ENCODE data around the gene MXRA7. TPM values are rescaled to one million over a fixed set of nuclear protein-coding genes. Genes with fewer than 3 reads are reported as not detected.

MXRA7 gene
- total RNA-seq, 1 experiment from 2014 or later: 77.9 TPM

DNA sequence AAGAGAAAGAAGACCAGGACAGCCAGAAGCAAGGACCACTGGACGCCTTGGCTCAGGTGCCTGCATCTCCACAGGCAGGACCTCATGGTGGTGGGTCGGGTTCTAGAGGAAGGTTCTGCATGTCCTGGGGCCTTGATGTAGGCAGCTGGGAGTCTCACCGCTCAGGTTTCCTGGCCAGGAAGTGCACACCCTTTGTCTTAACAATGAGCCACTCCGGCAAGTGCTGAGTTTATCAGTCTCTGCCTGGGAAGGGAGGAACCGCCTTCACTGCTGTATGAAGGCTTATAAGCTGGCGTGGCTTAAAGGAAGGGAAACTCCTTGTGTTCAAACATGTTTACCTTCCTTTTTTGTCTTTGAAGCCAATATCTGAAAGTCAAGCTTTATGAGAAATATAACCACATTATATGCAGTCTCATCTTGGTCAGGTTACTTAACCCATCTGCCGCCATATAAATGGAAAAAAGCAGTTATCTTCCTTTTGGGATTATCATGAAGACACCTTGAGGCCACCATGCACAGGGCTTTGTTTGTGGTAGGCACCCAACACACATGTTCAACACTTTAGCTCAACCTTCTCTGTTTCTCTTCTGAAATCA lies 67.1 kb downstream of the MXRA7 start, which contains the start of gene ST6GALNAC1:
Gene ST6GALNAC1, minus strand, starts transcription at position 205 of the 596 bp plus-strand sequence. Its CDS starts 119 bp downstream, at position 86.
- CTCF ChIA-PET: interaction anchor here (0.8 kb wide), 1 partner anchor 21 kb away, joined by 3 read pairs; no protein-coding TSS in a partner anchor
- intact Hi-C loops (cut with micrococcal nuclease; ENCODE audit: unreplicated experiment) (no loop called here), in situ Hi-C loops (cut with HindIII; ENCODE audit: low pct_unique_long_range_greater_than_20kb, low sequenced_read_pairs) (no loop called here)
- POLR2A ChIA-PET: no interaction called here
- H3K4me1 ChIP-seq (ENCODE audit: control insufficient read depth, insufficient read depth, low read length): no peaks in the 10 kb centered on the region
- H3K36me3 ChIP-seq (ENCODE audit: control insufficient read depth, insufficient read depth, low read length): no peaks in the 10 kb centered on the region
- no peak for TF ChIP-seq POLR2AphosphoS5 (IDR thresholded peaks at IDR 0.05; ENCODE audit: low read depth, low read length)
- TF ChIP-seq, protein P1, sequence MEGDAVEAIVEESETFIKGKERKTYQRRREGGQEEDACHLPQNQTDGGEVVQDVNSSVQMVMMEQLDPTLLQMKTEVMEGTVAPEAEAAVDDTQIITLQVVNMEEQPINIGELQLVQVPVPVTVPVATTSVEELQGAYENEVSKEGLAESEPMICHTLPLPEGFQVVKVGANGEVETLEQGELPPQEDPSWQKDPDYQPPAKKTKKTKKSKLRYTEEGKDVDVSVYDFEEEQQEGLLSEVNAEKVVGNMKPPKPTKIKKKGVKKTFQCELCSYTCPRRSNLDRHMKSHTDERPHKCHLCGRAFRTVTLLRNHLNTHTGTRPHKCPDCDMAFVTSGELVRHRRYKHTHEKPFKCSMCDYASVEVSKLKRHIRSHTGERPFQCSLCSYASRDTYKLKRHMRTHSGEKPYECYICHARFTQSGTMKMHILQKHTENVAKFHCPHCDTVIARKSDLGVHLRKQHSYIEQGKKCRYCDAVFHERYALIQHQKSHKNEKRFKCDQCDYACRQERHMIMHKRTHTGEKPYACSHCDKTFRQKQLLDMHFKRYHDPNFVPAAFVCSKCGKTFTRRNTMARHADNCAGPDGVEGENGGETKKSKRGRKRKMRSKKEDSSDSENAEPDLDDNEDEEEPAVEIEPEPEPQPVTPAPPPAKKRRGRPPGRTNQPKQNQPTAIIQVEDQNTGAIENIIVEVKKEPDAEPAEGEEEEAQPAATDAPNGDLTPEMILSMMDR (IDR thresholded peaks at IDR 0.05): no peak
- no peak for TF ChIP-seq TCF7L2 (IDR thresholded peaks at IDR 0.05; ENCODE audit: low read depth, low read length)
- TF ChIP-seq, protein P2, sequence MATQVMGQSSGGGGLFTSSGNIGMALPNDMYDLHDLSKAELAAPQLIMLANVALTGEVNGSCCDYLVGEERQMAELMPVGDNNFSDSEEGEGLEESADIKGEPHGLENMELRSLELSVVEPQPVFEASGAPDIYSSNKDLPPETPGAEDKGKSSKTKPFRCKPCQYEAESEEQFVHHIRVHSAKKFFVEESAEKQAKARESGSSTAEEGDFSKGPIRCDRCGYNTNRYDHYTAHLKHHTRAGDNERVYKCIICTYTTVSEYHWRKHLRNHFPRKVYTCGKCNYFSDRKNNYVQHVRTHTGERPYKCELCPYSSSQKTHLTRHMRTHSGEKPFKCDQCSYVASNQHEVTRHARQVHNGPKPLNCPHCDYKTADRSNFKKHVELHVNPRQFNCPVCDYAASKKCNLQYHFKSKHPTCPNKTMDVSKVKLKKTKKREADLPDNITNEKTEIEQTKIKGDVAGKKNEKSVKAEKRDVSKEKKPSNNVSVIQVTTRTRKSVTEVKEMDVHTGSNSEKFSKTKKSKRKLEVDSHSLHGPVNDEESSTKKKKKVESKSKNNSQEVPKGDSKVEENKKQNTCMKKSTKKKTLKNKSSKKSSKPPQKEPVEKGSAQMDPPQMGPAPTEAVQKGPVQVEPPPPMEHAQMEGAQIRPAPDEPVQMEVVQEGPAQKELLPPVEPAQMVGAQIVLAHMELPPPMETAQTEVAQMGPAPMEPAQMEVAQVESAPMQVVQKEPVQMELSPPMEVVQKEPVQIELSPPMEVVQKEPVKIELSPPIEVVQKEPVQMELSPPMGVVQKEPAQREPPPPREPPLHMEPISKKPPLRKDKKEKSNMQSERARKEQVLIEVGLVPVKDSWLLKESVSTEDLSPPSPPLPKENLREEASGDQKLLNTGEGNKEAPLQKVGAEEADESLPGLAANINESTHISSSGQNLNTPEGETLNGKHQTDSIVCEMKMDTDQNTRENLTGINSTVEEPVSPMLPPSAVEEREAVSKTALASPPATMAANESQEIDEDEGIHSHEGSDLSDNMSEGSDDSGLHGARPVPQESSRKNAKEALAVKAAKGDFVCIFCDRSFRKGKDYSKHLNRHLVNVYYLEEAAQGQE (IDR thresholded peaks at IDR 0.05; ENCODE audit: insufficient read depth in 1 of 2, low read depth in 2 of 2, low read length in 1 of 2): no peak
- TF ChIP-seq SIN3A (IDR thresholded peaks at IDR 0.05; ENCODE audit: borderline replicate concordance, insufficient read depth, low read depth, low read length): no peak
- H3K4me3 ChIP-seq (ENCODE audit: low read depth in 2 of 2, low read length in 2 of 2): no peak within 1 kb of the TSS
- peaks cover 4% of the 10 kb centered on the region; the same call in 1 of the 2 replicates for H3K9me3 ChIP-seq (ENCODE audit: control insufficient read depth, insufficient read depth, low read depth, low read length)
- BruUV-seq (replicated peaks): no TSS peak
- no peak within 1 kb of the TSS for H3K27ac ChIP-seq (ENCODE audit: low read length)
- no peak for DNase-seq (ENCODE audit: low read depth, low spot score)
- no peaks in the 10 kb centered on the region for H3K27me3 ChIP-seq (ENCODE audit: control insufficient read depth, insufficient read depth, low read length)
- no peak for ATAC-seq

DNA sequence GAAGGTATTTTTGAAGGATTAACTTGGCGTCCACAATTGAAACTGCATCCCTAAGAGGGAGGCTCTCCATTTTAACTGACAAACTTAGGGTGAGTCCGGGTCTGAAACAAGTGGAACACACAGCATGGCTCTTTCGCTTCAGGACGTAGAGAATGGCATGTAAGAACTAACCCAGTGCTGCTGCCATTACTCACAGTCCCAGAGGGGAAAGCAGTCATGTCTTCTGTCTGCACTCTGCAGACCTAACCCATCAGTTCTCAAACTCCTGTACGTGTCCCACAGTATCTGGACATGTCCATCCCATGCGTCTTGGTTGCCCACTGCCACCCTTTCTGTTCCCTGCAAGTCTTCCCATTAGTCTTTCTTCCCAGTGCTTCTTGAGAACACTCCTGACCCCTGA lies 67.8 kb downstream of the MXRA7 start:
- no peaks in the 10 kb centered on the region for H3K27me3 ChIP-seq (ENCODE audit: control insufficient read depth, insufficient read depth, low read length)
- no peak for ATAC-seq
- TF ChIP-seq, protein P1 (IDR thresholded peaks at IDR 0.05): no peak
- TF ChIP-seq POLR2AphosphoS5 (IDR thresholded peaks at IDR 0.05; ENCODE audit: low read depth, low read length): no peak
- TF ChIP-seq, protein P2 (IDR thresholded peaks at IDR 0.05; ENCODE audit: insufficient read depth in 1 of 2, low read depth in 2 of 2, low read length in 1 of 2): no peak
- no peak for TF ChIP-seq SIN3A (IDR thresholded peaks at IDR 0.05; ENCODE audit: borderline replicate concordance, insufficient read depth, low read depth, low read length)
- no peak for TF ChIP-seq TCF7L2 (IDR thresholded peaks at IDR 0.05; ENCODE audit: low read depth, low read length)
- H3K27ac ChIP-seq (ENCODE audit: low read length): no peak overlapping the region
- no peak for DNase-seq (ENCODE audit: low read depth, low spot score)
- H3K9me3 ChIP-seq (ENCODE audit: control insufficient read depth, insufficient read depth, low read depth, low read length): peaks cover 4% of the 10 kb centered on the region; the same call in 1 of the 2 replicates
- ChIA-PET CTCF (no interaction called here), POLR2A (no interaction called here)
- H3K4me3 ChIP-seq (ENCODE audit: low read depth in 2 of 2, low read length in 2 of 2): no peak overlapping the region
- intact Hi-C loops (cut with micrococcal nuclease; ENCODE audit: unreplicated experiment): no loop called here
- no peaks in the 10 kb centered on the region for H3K4me1 ChIP-seq (ENCODE audit: control insufficient read depth, insufficient read depth, low read length)
- H3K36me3 ChIP-seq (ENCODE audit: control insufficient read depth, insufficient read depth, low read length): no peaks in the 10 kb centered on the region
- BruUV-seq (replicated peaks): no TSS peak
- in situ Hi-C loops (cut with HindIII; ENCODE audit: low pct_unique_long_range_greater_than_20kb, low sequenced_read_pairs): no loop called here

All from Panc1 (cell line).